HG03039 (cell line): ENCODE measurements around the gene WFDC1.

Experiments
- ATAC-seq: cut with Tn5 transposase; IDR thresholded peaks from one replicate; pipeline ENCODE4 v1.9.1; 2021; ENCODE audit warnings: mild to moderate bottlenecking, moderate library complexity; ENCODE audit not compliant: unreplicated experiment

Gene WFDC1

GRCh38 chr16:84294531-84295142, at the start of gene WFDC1:
TSS of gene WFDC1 (plus strand) at chr16:84294878. CDS start at chr16:84294972, 94 bp downstream.
- ATAC-seq = no peak

- no peak for ATAC-seq
Observed at GRCh38 chr16:84245956-84246678, 48.6 kb upstream of the WFDC1 start.

GRCh38 chr16:84246679-84247077, 48.0 kb upstream of the WFDC1 start:
- no peak for ATAC-seq

GRCh38 chr16:84247331-84247730, 47.3 kb upstream of the WFDC1 start:
- no peak for ATAC-seq

- no peak for ATAC-seq
Observed at GRCh38 chr16:84247844-84248243, 46.8 kb upstream of the WFDC1 start.

- ATAC-seq = no peak
Observed at GRCh38 chr16:84252184-84252583, 42.5 kb upstream of the WFDC1 start.

- ATAC-seq = no peak
Observed at GRCh38 chr16:84253173-84253572, 41.5 kb upstream of the WFDC1 start.

- no peak for ATAC-seq
Observed at GRCh38 chr16:84254062-84254461, 40.6 kb upstream of the WFDC1 start.

GRCh38 chr16:84255050-84255810, 39.4 kb upstream of the WFDC1 start:
- ATAC-seq = no peak

- ATAC-seq = no peak
Observed at GRCh38 chr16:84258266-84258665, 36.4 kb upstream of the WFDC1 start.

GRCh38 chr16:84259691-84260090, 35.0 kb upstream of the WFDC1 start:
- no peak for ATAC-seq

- no peak for ATAC-seq
Observed at GRCh38 chr16:84260766-84261554, 33.7 kb upstream of the WFDC1 start.

- ATAC-seq = no peak
Observed at GRCh38 chr16:84262031-84262430, 32.6 kb upstream of the WFDC1 start.

- ATAC-seq = no peak
Observed at GRCh38 chr16:84262939-84263338, 31.7 kb upstream of the WFDC1 start.

- no peak for ATAC-seq
Observed at GRCh38 chr16:84266451-84266850, 28.2 kb upstream of the WFDC1 start.

GRCh38 chr16:84267380-84267779, 27.3 kb upstream of the WFDC1 start:
- no peak for ATAC-seq

- ATAC-seq = no peak
Observed at GRCh38 chr16:84268291-84269040, 26.2 kb upstream of the WFDC1 start.

GRCh38 chr16:84270071-84270470, 24.6 kb upstream of the WFDC1 start:
- no peak for ATAC-seq

- no peak for ATAC-seq
Observed at GRCh38 chr16:84270531-84270930, 24.1 kb upstream of the WFDC1 start.

GRCh38 chr16:84271037-84271436, 23.6 kb upstream of the WFDC1 start:
- ATAC-seq = no peak
